K562 (cell line): ENCODE data around the gene PSMD14. TPM values are rescaled to one million over a fixed set of nuclear protein-coding genes. Genes with fewer than 3 reads are reported as not detected.

ENCODE experiments used
- ATAC-seq: fragments of 200-7000 bp; cut with Tn5 transposase; 3 replicates; pipeline ENCODE4 v1.9.1; 2020; ENCODE audit warnings: moderate library complexity
- BruUV-seq: library from RNA; stranded (reverse); fragments of 400-500 nt; replicated peaks from 2 replicates; lab custom pipeline; 2021; lab: Mats Ljungman, UMichigan
- CTCF ChIA-PET: fragments of 300-600 bp; formaldehyde crosslinking; extraction: SDS; loops from one replicate; lab custom pipeline; 2021; ENCODE audit warnings: low intra/inter-chr PET ratio; lab: Yijun Ruan, JAX
- POLR2A ChIA-PET: fragments of 300-600, 350-650 bp; sonication (Branson Sonifier 250); formaldehyde crosslinking; extraction: SDS; loops from one replicate; lab custom pipeline; 2021; ENCODE audit warnings: antibody characterized with exemption, inconsistent platforms; lab: Yijun Ruan, JAX
- DNase-seq, 4 experiments: peaks; one replicate each; pipeline versions ENCODE4 v3.0.0 to v3.0.0-alpha.2; 2011 to 2018; ENCODE audit warnings: low spot score in 3 of 4, mixed read lengths in 3 of 4; ENCODE audit errors: extremely low read depth in 1 of 4
- FAIRE-seq: peaks from 2 replicates; lab custom pipeline; 2011; peaks lifted over from hg19 to GRCh38; lab: Jason Lieb, UNC
- H2AFZ ChIP-seq: 2 replicates; pipeline ENCODE4 v1.6.0; 2011; ENCODE audit warnings: low read depth, low read length, control low read depth, inconsistent platforms
- H3K27ac ChIP-seq: fragments of 200-600 bp; 3 replicates; pipeline ENCODE4 v1.8.0; 2011; ENCODE audit warnings: low read depth, mild to moderate bottlenecking, control low read depth, inconsistent platforms, low read length, moderate library complexity, mixed read lengths; ENCODE audit errors: extremely low read depth
- H3K27me3 ChIP-seq, 2 experiments: fragments of 300-600 bp in 1 of 2; 2 replicates in 1 of 2; 3 replicates in 1 of 2; pipeline versions ENCODE4 v1.6.0 to v1.8.0; 2011; ENCODE audit warnings: inconsistent platforms in 2 of 2, low read length in 2 of 2, mild to moderate bottlenecking in 1 of 2, mixed read lengths in 1 of 2, moderate library complexity in 1 of 2; ENCODE audit not compliant: control insufficient read depth in 2 of 2, insufficient read depth in 2 of 2
- H3K36me3 ChIP-seq: fragments of 300-600 bp; 3 replicates; pipeline ENCODE4 v1.8.0; 2011; ENCODE audit warnings: mild to moderate bottlenecking, low read length, inconsistent platforms; ENCODE audit not compliant: control insufficient read depth, insufficient read depth
- H3K4me1 ChIP-seq, 2 experiments: fragments of 200-600 bp in 1 of 2; replicated peaks in 1 of 2; 2 replicates in 1 of 2; 3 replicates in 1 of 2; pipeline versions ENCODE4 v1.5.1 to v1.8.0; 2011; ENCODE audit warnings: inconsistent platforms in 2 of 2, low read length in 2 of 2, mild to moderate bottlenecking in 1 of 2, mixed read lengths in 1 of 2, moderate library complexity in 1 of 2; ENCODE audit not compliant: control insufficient read depth in 2 of 2, insufficient read depth in 2 of 2
- H3K4me2 ChIP-seq: 2 replicates; pipeline ENCODE4 v1.6.1; 2011; ENCODE audit warnings: low read length, control low read depth, inconsistent platforms, mixed read lengths; ENCODE audit not compliant: insufficient read depth
- H3K4me3 ChIP-seq: fragments of 200-600 bp; sonication (generic), shearing (Covaris generic); 2 replicates; pipeline ENCODE4 v1.5.1; 2016; ENCODE audit warnings: control low read depth, inconsistent platforms
- H3K79me2 ChIP-seq: fragments of 200-600 bp; 3 replicates; pipeline ENCODE4 v1.8.0; 2011; ENCODE audit warnings: low read length, inconsistent platforms; ENCODE audit not compliant: control insufficient read depth, insufficient read depth
- H3K9ac ChIP-seq, 2 experiments: 2 replicates each; pipeline versions ENCODE4 v1.6.0 to v1.6.1; 2011; ENCODE audit warnings: low read depth in 2 of 2, low read length in 2 of 2, control low read depth in 1 of 2, inconsistent platforms in 1 of 2, mild to moderate bottlenecking in 1 of 2, mixed read lengths in 1 of 2; ENCODE audit not compliant: insufficient read depth in 1 of 2
- H3K9me1 ChIP-seq: one replicate; pipeline ENCODE4 v1.6.0; 2011; ENCODE audit warnings: inconsistent platforms, mild to moderate bottlenecking, low read length, moderate library complexity; ENCODE audit not compliant: control insufficient read depth, insufficient read depth
- H3K9me3 ChIP-seq: replicated peaks from 2 replicates; pipeline ENCODE4 v1.5.1; 2011; ENCODE audit warnings: low read depth, low read length, inconsistent platforms; ENCODE audit not compliant: control insufficient read depth, insufficient read depth
- H4K20me1 ChIP-seq: replicated peaks from 2 replicates; pipeline ENCODE4 v1.6.1; 2011; ENCODE audit warnings: low read length, inconsistent platforms, mixed read lengths; ENCODE audit not compliant: control insufficient read depth, insufficient read depth
- CBFB ChIP-seq: sonication (generic); formaldehyde crosslinking; IDR thresholded peaks from 2 replicates; pipeline ENCODE4 v1.4.0; 2020; ENCODE audit warnings: mild to moderate bottlenecking, missing genetic modification reagents
- ERF ChIP-seq: fragments of 450-650 bp; formaldehyde crosslinking; IDR thresholded peaks from 2 replicates; pipeline ENCODE4 v1.4.0; 2020; ENCODE audit warnings: mild to moderate bottlenecking, mixed read lengths
- HDAC3 ChIP-seq: fragments of 450-650 bp; IDR thresholded peaks from 2 replicates; pipeline ENCODE4 v1.6.1; 2018; ENCODE audit warnings: borderline replicate concordance, mild to moderate bottlenecking, moderate library complexity; ENCODE audit not compliant: partially characterized antibody
- KLF16 ChIP-seq: IDR thresholded peaks from 2 replicates; pipeline ENCODE4 v1.6.1; 2016; ENCODE audit warnings: antibody characterized with exemption
- NR4A1 ChIP-seq, 2 experiments: fragments of 250-450 bp in 1 of 2; fragments of 450-650 bp in 1 of 2; sonication (Bioruptor Pico) in 1 of 2; IDR thresholded peaks; 2 replicates each; pipeline versions ENCODE4 v1.4.0 to v1.6.1; 2016 to 2020; ENCODE audit warnings: mild to moderate bottlenecking in 2 of 2, missing compliant biosample characterization in 1 of 2, missing genetic modification characterization in 1 of 2, moderate library complexity in 1 of 2
- NRF1 ChIP-seq, 2 experiments: fragments of 450-650 bp; IDR thresholded peaks in 1 of 2; conservative IDR thresholded peaks in 1 of 2; 2 replicates each; pipeline ENCODE4 v1.6.1; 2014; ENCODE audit warnings: mild to moderate bottlenecking in 2 of 2
- PHF8 ChIP-seq: fragments of 200-600 bp; sonication (generic); IDR thresholded peaks from 2 replicates; pipeline ENCODE4 v1.6.1; 2012; ENCODE audit warnings: mixed run types, mild to moderate bottlenecking, inconsistent platforms, low read length, moderate library complexity, borderline replicate concordance
- SNRNP70 ChIP-seq: fragments of 200-400 bp; formaldehyde crosslinking; optimal IDR thresholded peaks from 2 replicates; pipeline ENCODE3; 2017; ENCODE audit warnings: low read depth, low read length
- ZFP1 ChIP-seq: fragments of 450-650 bp; formaldehyde crosslinking; IDR thresholded peaks from 2 replicates; pipeline ENCODE4 v1.4.0; 2020; ENCODE audit warnings: mild to moderate bottlenecking, mixed read lengths
- in situ Hi-C: fragments of 300-500 bp; cut with MboI; formaldehyde crosslinking; loops from 4 replicates; pipeline ENCODE4 v1.15.0; 2018; ENCODE audit warnings: inconsistent platforms, mixed read lengths
- intact Hi-C: fragments of 100-400 bp; cut with micrococcal nuclease; formaldehyde crosslinking; loops from 2 replicates; pipeline ENCODE4 v1.14.2; 2022
- polyA plus RNA-seq, 8 experiments: library from polyadenylated mRNA; depleted of rRNA in 4 of 8; stranded (reverse) in 5 of 8; unstranded in 3 of 8; fragments of >200 nt; fragmentation: Nextera tagmentation in 2 of 8; fragmentation: Illumina TruSeq in 1 of 8; extraction: Ambion mirVana in 2 of 8; extraction: Trizol in 1 of 8; gene quantifications; 2 replicates each; pipeline versions ENCODE4 v1.2.1 to v1.2.3, GENCODE V29; 2011 to 2014; ENCODE audit warnings: inconsistent platforms in 1 of 8, missing spikeins in 1 of 8
- total RNA-seq, 7 experiments: library from RNA; depleted of rRNA in 6 of 7; stranded (reverse); fragments of >200 nt in 6 of 7; fragmentation: Illumina TruSeq in 2 of 7; extraction: Trizol in 2 of 7; gene quantifications; 2 replicates each; pipeline versions ENCODE4 v1.2.1 to v1.2.3, GENCODE V29; 2011 to 2021; ENCODE audit warnings: low replicate concordance in 1 of 7
- TF ChIP-seq, protein P1 (sequence below): fragments of 150-350 bp; IDR thresholded peaks from 2 replicates; pipeline ENCODE4 v1.6.1; 2014; ENCODE audit warnings: low read depth, mild to moderate bottlenecking, low read length, borderline replicate concordance
- TF ChIP-seq, protein P2 (sequence below): sonication (generic); formaldehyde crosslinking; IDR thresholded peaks from 2 replicates; pipeline ENCODE4 v1.8.0; 2022; ENCODE audit warnings: mild to moderate bottlenecking, missing genetic modification reagents
- TF ChIP-seq, protein P3 (sequence below): sonication (generic); formaldehyde crosslinking; IDR thresholded peaks from 2 replicates; pipeline ENCODE4 v1.8.1; 2023; ENCODE audit warnings: mild to moderate bottlenecking, missing genetic modification reagents
- TF ChIP-seq, protein P4 (sequence below): fragments of 450-650 bp; formaldehyde crosslinking; IDR thresholded peaks from 2 replicates; pipeline ENCODE4 v1.4.0; 2022; ENCODE audit warnings: missing genetic modification characterization
- TF ChIP-seq, protein P5 (sequence below): fragments of 450-650 bp; IDR thresholded peaks from 2 replicates; pipeline ENCODE4 v1.6.1; 2016; ENCODE audit warnings: low read depth, mild to moderate bottlenecking, moderate library complexity

Gene PSMD14
- total and polyA plus RNA-seq, 9 of the 15 experiments (the other 6 are each of a cell fraction or from before 2014, with no cell fraction given), result 151 to 515 (median 228) TPM

DNA sequence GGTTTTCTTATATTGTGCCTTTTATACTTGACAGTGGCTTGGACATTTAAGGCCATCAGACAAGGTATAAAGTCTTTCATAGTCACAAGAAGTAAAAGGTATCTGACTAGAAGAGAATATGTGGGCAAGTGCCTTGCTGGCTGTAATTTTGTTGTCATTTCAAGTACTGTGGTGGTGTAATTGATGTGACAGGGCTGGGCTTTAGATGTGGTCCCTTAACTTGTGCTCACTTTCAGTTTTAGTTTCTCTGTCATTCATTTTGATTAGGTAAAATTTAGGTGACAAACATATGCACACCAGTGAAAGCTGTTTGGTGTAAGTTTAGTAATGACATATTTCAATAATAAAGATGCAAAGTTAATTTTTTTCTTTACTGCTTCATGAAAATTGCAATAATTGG, 76.6 kb downstream of the PSMD14 start:
- Histone ChIP-seq H4K20me1 (no peaks in the 10 kb centered on the region), H3K4me3 (no peak overlapping the region), H3K9me1 (no peaks in the 10 kb centered on the region), H3K4me1 (no peaks in the 10 kb centered on the region), H3K79me2 (no peaks in the 10 kb centered on the region; the same call in 2 of the 3 replicates), H3K9ac (no peak overlapping the region), H3K36me3 (peaks cover 57% of the 10 kb centered on the region; the same call in 2 of the 3 replicates), H3K27me3 (no peaks in the 10 kb centered on the region), H3K4me2 (no peak overlapping the region), H3K27ac (no peak overlapping the region), H3K9me3 (no peaks in the 10 kb centered on the region), H2AFZ (no peak overlapping the region)
- no peak for DNase-seq
- ATAC-seq, result no peak; the same call in 2 of the 3 replicates
- intact Hi-C loops, result no loop called here
- in situ Hi-C loops, result no loop called here
- BruUV-seq, result no TSS peak
- ChIA-PET POLR2A (no interaction called here), CTCF (interaction anchor here (0.6 kb wide), 1 partner anchor 140 kb away, joined by 3 read pairs; no protein-coding TSS in a partner anchor)
- no peak for FAIRE-seq
- TF ChIP-seq, protein P1, sequence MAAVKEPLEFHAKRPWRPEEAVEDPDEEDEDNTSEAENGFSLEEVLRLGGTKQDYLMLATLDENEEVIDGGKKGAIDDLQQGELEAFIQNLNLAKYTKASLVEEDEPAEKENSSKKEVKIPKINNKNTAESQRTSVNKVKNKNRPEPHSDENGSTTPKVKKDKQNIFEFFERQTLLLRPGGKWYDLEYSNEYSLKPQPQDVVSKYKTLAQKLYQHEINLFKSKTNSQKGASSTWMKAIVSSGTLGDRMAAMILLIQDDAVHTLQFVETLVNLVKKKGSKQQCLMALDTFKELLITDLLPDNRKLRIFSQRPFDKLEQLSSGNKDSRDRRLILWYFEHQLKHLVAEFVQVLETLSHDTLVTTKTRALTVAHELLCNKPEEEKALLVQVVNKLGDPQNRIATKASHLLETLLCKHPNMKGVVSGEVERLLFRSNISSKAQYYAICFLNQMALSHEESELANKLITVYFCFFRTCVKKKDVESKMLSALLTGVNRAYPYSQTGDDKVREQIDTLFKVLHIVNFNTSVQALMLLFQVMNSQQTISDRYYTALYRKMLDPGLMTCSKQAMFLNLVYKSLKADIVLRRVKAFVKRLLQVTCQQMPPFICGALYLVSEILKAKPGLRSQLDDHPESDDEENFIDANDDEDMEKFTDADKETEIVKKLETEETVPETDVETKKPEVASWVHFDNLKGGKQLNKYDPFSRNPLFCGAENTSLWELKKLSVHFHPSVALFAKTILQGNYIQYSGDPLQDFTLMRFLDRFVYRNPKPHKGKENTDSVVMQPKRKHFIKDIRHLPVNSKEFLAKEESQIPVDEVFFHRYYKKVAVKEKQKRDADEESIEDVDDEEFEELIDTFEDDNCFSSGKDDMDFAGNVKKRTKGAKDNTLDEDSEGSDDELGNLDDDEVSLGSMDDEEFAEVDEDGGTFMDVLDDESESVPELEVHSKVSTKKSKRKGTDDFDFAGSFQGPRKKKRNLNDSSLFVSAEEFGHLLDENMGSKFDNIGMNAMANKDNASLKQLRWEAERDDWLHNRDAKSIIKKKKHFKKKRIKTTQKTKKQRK, result no peak
- TF ChIP-seq SNRNP70, result no peak
- TF ChIP-seq, protein P2, sequence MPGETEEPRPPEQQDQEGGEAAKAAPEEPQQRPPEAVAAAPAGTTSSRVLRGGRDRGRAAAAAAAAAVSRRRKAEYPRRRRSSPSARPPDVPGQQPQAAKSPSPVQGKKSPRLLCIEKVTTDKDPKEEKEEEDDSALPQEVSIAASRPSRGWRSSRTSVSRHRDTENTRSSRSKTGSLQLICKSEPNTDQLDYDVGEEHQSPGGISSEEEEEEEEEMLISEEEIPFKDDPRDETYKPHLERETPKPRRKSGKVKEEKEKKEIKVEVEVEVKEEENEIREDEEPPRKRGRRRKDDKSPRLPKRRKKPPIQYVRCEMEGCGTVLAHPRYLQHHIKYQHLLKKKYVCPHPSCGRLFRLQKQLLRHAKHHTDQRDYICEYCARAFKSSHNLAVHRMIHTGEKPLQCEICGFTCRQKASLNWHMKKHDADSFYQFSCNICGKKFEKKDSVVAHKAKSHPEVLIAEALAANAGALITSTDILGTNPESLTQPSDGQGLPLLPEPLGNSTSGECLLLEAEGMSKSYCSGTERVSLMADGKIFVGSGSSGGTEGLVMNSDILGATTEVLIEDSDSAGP (CRISPR knock-in tag), result no peak
- TF ChIP-seq HDAC3, result no peak
- TF ChIP-seq, protein P3, sequence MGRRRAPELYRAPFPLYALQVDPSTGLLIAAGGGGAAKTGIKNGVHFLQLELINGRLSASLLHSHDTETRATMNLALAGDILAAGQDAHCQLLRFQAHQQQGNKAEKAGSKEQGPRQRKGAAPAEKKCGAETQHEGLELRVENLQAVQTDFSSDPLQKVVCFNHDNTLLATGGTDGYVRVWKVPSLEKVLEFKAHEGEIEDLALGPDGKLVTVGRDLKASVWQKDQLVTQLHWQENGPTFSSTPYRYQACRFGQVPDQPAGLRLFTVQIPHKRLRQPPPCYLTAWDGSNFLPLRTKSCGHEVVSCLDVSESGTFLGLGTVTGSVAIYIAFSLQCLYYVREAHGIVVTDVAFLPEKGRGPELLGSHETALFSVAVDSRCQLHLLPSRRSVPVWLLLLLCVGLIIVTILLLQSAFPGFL (CRISPR knock-in tag), result no peak
- no peak for TF ChIP-seq CBFB (CRISPR knock-in tag)
- no peak for TF ChIP-seq ZFP1 (CRISPR knock-in tag)
- TF ChIP-seq, protein P4, sequence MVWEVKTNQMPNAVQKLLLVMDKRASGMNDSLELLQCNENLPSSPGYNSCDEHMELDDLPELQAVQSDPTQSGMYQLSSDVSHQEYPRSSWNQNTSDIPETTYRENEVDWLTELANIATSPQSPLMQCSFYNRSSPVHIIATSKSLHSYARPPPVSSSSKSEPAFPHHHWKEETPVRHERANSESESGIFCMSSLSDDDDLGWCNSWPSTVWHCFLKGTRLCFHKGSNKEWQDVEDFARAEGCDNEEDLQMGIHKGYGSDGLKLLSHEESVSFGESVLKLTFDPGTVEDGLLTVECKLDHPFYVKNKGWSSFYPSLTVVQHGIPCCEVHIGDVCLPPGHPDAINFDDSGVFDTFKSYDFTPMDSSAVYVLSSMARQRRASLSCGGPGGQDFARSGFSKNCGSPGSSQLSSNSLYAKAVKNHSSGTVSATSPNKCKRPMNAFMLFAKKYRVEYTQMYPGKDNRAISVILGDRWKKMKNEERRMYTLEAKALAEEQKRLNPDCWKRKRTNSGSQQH (CRISPR knock-in tag), result no peak
- TF ChIP-seq ERF, result no peak
- TF ChIP-seq, protein P5, sequence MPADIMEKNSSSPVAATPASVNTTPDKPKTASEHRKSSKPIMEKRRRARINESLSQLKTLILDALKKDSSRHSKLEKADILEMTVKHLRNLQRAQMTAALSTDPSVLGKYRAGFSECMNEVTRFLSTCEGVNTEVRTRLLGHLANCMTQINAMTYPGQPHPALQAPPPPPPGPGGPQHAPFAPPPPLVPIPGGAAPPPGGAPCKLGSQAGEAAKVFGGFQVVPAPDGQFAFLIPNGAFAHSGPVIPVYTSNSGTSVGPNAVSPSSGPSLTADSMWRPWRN, result no peak
- no peak for TF ChIP-seq NRF1 (conservative IDR thresholded peaks at IDR 0.05 in 1 of 2, IDR thresholded peaks at IDR 0.05 in 1 of 2)
- TF ChIP-seq NR4A1 (CRISPR knock-in tag; IDR thresholded peaks at IDR 0.05), result no peak
- TF ChIP-seq NR4A1 (tag; IDR thresholded peaks at IDR 0.05), result no peak
- TF ChIP-seq PHF8, result no peak
- TF ChIP-seq KLF16, result no peak
